HPDE6-E6E7 (cell line): ENCODE measurements around the gene NAPA.

Experiments
- DNase-seq: peaks from one replicate; pipeline ENCODE4 v3.0.0; 2011; ENCODE audit warnings: missing footprints; ENCODE audit errors: extremely low spot score

Gene NAPA

DNA sequence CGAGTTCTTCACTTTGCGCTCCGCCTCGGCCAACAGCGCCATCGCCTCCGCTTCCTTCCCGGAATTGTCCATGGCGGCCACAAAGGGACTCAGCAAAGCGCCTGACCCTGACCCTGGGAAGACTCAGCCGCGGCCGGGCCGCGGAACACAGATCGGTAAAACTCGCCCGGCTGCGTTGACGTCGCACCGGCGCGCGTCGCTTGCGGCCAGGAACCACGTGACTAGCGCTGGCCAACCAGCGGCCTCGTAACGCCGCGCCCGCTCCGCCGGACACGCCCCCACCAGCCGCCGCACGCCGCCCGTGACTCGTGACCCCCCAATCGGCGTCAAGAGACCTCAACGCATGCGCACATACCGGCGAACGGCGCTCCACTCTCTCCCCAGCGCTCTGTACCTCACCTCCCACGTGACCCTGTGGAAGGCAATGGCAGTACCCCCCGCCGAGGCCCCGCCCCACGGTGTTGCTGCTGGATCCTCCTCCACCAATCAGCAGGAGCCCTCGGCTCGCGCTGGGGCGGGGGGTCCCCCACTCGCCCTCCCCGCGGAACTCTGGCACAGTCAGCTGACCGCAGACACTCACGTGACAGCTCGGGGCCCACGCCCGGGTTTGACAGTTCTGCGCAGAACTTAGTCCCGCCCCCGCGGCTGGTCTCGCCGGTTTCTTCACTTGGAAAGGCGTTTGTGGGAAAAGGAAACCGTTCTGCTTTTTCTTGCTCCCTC lies at the start of gene NAPA:
Gene NAPA (minus strand): TSS at position 195 of the 720 bp plus-strand sequence. CDS start 123 bp downstream, at position 72.
- peak; percentile 100 for DNase-seq

DNA sequence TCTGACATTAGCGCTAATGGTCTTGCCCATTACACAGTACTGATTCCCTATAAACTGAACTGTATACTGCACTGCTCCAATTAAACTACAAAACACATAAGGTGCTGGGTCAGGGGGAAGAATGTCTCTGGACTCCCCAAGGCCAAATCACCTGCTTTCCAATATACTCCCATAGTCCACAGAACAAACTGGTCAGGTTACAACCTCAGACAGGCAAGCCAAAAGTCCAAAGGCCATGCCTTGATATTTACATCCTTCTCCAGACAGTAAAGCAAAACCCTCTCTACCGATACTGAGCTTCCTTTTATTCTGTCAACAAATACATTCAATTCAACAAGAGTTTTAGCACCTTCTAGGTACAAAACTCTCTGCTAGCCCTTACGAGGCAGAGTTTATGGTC lies 49.2 kb upstream of the NAPA start:
- DNase-seq, result no peak

DNA sequence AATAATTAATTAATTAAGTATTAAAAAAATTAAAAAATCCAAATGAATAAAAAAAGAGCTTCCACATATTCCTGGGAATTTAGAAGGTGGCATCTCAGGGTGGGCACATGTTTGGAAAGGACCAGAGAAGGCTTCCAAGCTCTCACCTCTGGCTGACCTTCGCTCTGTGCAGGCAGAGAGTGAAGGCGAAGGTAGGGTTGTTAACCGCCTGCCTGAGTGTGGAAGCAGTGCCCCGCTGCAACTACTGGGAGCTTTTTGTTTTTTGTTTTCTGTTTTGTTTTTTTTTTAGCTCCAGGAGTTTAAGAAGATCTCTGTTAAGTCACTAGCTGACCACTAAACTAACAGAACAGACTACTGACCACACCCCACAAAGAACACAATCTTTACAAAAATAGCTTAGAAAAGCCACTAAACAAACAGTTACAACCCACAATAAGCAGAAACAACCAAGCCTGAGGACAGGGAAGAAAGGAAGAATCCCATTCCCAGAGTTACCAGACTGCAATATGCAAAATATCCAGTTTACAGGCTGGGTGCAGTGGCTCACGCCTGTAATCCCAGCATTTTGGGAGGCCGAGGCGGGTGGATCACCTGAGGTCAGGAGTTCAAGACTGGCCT lies 46.7 kb upstream of the NAPA start:
- no peak for DNase-seq

GRCh38 chr19:47560999-47561398 lies 46.1 kb upstream of the NAPA start:
- DNase-seq, result no peak

GRCh38 chr19:47550129-47550528 lies 35.3 kb upstream of the NAPA start:
- no peak for DNase-seq

GRCh38 chr19:47549261-47549862 lies 34.5 kb upstream of the NAPA start:
- no peak for DNase-seq

GRCh38 chr19:47547199-47547598 lies 32.3 kb upstream of the NAPA start:
- DNase-seq, result no peak

DNA sequence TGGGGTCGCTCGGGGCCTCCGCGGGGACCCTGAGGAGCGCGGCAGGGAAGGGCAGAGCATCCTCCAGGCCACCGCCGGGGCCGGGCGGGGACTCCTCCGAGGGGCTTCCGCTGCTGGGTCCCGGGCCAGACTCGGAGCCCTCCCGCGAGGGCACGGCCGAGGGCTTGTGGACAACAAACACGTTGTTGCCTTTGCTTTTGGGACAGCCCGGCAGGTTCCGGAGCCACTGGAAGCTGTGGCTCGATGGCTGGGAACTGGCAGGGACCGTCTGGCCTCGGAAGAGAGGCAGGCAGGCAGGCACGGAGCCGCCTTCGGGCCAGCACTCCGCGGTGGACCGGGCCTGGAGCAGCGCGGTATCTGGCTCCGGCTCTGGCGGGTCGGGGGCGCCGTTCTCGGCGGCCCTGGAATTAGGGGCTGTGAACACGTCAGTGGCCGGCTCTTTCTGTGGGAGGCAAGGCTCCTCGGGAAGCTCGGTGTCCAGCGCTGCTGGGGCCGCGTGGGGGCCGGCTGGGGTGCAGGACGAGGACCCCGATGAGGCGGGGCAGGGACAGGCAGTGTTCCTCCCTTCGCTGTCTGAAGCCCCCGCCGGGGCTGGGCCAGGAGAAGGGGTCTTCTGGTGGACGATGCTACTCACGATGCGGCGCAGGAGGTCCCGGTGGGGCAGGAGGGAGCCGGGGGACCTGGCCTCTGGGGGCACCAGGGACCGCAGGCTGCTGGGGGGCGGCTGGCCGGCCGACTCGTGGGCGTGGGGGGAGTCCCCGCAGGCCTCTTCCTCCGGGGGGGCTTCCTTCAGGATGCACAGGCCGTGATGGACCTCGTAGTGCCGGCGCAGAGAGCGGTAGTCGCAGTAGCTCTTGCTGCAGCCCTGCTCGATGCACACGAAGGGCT lies 30.4 kb upstream of the NAPA start:
- no peak for DNase-seq

DNA sequence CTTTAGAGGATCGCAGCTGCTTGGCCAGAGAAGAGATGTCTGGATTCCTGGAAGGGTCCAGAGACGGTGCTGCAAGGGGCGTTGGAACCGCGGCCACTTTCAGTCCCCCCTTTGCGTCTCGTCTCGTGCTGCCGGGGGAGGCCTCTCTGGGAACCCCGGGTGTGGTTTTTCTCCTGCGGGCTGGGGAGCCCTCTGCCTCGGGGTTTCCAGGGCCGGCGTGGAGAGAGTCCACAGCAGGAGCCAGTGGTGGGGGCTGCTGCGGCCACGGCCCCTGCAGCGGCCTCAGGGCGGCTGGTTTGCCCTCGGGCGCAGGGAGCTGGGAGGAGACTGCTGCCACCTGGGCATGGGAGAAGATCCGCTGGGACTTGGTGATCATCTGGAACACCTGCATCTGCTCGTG lies 29.6 kb upstream of the NAPA start:
- DNase-seq, result no peak

DNA sequence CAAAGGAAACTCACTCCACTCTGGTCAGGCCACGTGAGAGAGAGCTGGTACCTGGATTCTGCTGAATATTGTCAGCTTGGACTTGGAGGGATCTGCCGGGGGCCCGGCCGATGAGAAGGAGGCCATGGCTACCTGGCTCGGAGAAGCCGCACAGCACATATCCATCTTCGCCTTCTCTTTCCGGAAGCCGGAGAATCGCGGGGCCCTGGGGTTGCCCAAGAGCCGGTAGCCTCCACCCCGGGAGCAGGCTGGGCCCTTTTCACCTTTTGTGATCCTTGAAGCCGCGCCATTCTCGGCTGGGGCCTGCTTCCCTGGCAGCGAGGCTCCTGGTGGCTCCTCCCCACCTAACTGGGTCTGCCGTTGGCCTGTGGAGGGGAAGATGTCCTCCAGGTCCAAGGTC lies 29.2 kb upstream of the NAPA start:
- DNase-seq, result no peak

DNA sequence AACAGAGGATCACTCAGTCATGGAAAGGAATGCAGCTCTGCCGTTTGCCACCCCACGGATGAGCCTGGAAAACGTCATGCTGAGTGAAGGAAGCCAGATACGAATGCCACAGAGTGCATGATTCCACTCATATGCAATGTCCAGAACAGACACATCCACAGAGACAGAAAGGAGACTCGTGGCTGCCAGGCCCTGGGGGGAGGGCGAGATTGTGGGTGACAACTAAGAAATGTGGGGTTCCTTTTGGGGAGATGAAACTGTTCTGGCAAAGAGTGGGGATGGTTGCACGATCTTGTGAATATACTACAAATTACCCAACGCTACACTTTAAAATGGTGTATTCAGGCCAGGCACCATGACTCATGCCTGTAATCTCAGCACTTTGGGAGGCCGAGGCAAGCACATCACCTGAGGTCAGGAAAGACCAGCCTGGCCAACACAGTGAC lies 27.2 kb upstream of the NAPA start:
- DNase-seq, result no peak

DNA sequence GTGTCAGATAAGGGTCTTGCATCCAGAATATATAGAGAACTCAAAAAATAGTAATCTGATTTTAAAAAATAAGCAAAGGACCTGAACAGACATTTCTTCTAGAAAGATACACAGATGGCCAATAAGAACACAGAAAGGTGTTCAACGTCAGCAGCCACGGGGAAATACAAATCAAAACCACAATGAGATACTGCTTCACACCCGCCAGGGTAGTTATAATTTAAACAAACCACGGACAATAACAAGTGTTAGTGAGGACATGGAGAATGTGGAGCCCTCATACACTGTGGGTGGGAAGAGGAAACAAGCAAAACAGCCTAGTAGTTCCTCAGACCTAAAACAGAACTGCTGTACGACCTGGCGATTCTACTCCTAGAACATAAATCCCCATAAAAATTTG lies 26.7 kb upstream of the NAPA start:
- DNase-seq, result no peak

DNA sequence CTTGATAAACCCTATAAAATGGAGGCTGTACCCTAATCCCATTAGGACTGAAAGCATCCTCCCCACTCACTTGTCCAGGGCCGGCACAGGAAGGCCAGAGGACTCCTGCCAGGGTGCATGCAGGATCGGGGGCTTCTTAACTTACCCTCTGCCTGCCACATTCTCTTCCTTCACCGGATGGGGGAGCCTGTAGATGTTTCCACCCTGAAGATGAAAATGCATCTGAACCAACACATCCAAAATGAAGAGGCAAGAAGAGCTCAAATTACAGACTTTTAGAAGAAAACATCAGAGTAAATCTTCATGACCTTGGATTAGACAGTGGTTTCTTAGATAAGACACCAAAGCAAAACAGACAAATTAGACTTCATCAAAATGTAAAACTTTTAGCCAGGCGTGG lies 25.9 kb upstream of the NAPA start:
- DNase-seq, result no peak

DNA sequence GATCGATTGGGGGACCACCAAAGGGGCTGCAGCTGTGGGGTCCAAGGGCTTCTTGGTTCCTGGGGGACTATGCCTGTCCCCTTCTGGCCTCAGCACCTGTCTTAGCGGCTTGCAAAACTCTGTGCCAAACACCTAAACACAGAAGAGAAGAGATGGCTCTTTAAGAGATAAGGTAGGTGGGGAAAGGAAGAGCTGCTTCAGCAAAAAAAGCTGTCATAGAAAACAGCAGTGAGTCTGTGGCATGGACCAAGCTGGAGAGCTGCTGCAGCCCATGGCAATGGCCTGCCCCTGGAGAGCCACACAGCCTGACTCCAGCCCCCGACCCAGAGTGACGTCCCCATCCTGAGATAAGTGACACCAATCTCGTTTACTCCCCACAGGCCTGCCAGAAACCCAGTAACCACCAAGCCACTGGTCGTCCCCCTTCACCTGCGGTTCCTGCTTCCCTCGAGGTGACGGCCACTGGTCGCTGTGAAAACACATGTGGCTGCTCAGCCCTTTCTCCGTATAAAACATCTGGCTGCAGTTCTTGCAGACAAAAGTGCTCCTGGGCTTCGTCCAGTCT lies 25.0 kb upstream of the NAPA start:
- no peak for DNase-seq

DNA sequence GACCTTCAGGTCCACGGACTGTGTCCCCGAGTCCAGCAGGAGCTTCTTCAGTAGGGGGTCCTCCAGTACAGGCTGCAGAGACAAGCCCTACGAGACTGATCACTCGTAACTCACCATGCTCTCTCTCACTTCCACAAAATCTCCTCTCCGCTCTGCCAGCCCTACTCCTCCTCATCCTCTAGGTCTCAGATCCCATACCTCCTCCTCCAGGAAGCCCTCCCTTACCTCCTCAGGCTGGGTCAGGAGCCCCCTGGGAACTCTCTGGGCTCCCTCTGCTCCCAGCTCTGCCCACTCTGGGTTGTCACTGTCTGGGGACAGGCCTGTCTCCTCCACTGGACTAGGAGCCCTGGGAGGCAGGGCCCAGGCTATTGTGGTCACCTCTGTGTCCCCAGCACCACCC lies 23.9 kb upstream of the NAPA start:
- no peak for DNase-seq

GRCh38 chr19:47537493-47537892 lies 22.6 kb upstream of the NAPA start:
- no peak for DNase-seq

GRCh38 chr19:47534628-47535027 lies 19.8 kb upstream of the NAPA start:
- no peak for DNase-seq

DNA sequence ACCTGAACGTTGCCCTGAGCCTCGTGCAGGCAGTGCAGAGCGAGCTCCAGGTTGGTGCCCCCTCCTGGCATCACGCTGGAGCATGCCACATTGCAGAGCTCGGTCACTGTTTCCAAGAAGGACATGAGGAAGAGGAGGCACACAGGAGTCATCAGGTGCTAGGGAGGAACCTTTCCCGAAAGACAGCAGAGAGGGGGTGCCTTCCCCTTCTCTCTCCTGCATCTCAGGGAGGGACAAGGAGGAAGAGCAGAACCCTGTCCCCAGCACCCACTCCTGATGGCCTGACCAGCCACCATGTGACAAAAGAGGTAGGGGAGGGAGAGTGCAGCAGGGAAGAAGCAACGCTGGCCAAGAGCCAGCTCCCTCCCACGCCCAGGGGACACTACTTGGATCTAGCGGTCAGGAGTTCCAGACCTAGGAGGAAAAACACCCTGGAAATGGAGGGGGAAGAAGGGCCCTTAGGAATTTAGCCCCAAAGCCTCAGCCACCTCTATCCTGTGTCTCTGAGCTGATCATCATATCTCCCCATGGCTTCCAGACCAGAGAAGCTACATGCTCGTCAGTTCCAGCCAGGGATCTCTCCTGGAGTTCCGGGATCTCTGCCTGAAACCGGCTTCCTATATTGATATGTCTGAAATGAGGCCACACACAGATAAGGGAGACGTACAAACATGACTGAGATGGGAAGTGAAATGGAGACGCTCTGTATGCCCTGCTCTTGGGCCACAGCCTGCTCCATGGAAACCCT lies 17.0 kb upstream of the NAPA start:
- no peak for DNase-seq

DNA sequence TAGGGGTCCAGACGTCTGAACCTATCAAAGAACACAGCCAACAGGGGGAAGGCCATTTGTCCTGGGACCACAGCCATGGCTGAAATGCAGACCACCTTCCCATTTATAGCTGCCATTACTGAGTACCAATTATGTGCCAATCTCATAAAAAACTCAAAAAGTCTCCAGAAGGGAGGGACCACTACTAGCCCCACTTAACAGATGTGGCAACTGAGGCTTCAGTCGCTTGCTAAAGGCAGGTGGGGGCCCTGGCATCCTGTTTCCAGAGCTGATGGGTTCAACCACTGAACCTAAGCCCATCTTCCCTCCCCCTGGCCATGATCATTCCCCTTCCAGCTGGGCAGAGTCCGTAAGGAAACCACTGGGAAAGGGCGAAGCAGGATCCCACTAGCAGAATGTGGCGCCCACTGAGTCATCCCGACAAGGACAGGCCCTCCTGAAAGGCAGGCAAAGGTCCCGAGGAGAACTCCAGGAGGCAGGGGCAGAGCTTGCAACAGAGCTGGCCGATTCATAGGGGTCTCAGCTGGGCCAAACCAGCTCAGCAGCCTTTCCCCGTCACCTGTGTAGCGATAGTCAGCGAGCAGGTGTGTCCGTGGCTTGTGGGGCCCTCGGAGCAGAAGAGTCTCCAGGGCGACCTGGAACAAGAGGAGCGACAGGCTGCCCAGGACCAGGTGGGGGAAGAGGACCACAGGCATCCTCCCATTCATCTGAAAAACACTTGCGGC lies 14.3 kb upstream of the NAPA start:
- DNase-seq, result no peak

DNA sequence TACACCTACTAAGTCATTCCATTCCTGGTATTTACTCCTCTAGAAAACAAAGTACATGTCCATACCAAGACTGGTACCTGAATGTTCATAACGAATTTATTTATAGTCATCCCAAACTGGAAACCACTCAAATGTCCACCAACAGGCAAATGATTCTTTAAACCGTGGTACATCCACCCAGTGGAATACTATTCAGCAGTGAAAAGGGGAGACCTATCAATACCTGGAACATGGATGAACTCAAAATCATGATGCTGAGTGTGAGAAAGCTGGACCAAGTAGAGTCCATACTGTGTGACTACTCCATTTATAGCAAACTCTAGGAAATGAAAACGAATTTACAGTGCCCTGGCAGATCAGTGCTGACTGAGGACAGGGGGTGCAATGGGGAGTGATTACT lies 11.9 kb upstream of the NAPA start:
- DNase-seq, result no peak
